Inflammatory macrophage (primary cell): ENCODE data around the gene WDFY4.

ENCODE experiments used
- DNase-seq, 2 donors: peaks; one replicate each; pipeline ENCODE4 v3.0.0-alpha.2; 2020 to 2022

Gene WDFY4

GRCh38 chr10:48799341-48800006 lies 114.8 kb downstream of the WDFY4 start:
- DNase-seq: peak; percentile 72 to 88

DNA sequence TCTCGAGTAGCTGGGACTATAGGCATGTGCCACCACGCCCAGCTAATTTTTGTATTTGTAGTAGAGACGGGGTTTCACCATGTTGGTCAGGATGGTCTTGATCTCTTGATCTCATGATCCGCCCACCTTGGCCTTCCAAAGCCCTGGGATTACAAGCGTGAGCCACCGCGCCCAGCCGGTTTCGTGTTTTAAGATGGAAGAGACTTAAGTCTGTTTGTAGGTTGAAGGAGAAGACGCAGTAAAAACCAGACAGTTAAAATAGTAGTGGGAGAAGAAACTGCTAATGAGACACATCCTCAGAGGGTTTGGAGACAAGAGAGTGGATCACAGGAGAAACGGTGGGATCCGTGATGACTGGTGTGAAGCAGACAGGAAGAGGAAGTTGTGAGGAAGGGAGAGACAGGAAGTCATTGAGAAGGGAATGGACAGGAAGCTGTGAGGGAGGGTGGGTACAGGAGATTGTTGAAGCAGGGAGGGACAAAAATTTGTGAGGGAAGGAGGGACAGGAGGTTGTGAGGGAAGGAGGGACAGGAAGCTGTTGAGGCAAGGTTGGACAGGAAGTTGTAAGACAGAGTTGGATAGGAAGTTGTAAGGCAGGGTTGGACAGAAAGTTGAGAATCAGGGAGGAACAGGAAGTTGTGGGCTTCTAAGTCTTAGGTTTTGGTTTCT lies 115.5 kb downstream of the WDFY4 start:
- peak; percentile 80 to 90 for DNase-seq

DNA sequence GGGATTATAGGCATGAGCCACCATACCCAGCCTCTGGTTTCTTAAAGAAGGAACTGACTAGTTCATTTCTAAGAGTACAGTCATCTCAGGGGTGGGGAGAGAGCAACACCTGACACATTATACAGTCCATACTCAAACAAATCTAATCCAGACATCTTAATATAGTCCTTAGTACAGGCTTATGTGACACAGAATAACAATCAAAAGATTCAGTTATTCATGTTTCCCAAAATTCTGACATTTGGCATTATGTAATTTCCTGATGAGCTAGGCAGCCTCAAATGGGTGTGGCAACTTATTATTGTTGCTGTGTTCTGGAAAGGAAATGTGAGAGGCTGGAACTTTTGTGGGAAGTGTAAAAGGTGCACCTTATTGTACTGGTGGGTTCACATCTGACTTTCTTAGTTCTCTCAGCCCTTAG lies 116.3 kb downstream of the WDFY4 start:
- peak; percentile 59 to 73 for DNase-seq

DNA sequence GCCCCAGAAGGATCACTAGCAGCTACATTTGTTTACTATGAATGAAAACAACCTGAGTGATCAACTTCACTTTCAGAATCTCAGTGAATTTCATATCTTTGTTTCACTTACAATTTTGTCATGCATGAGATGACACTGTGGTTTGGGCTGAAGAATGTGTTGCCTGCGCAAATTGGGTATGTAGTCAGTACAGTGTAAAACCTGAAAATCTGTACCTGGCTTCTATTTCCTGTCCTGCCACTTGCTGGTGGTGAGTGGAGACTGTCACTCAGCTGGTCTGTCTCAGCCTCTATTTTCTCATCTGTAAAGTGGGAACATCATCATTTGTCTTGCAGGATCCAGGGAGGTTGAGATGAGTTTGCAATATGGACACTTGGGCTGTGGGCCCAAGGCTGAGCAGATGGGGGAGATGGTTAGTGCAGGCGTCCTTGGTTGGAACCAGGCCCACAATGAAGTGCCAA lies 118.0 kb downstream of the WDFY4 start:
- no peak for DNase-seq

DNA sequence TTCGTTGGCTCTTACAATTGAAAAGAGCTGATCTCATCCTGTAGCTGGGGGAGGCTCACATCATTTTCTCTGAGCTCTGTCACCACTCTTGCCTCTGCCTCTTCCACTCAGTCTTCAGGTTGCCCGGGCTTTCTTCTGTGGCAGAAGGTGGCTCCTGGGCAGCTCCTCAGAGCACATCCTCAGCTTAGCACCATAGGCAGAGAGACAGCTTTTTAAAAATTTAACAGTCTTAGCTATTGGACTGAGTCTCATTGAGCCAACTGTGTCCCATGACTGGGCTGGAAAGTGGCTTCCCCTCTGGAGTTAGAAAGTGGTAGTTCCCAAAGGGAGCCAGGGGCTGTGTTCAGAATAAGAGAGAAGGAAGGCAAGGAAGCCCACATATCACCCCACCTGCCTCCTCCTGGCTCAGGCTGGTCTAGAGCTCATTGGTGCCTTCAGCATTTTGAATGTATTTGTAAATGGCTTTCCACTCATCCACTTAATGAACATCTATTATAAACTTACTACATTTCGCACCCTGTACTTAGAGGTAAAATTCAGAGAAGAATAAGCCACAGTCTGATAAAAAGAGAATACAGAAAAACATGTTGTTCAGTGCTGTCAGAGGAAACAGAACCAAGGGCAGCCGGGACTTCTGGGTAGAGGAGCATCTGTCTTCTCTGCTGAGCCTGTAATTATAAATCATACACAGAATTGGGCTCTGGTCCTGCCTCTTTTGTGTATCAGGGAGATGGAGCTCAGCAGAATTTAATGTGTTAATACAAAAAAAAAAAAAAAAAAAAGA lies 119.3 kb downstream of the WDFY4 start:
- DNase-seq: peak; percentile 23 to 32

DNA sequence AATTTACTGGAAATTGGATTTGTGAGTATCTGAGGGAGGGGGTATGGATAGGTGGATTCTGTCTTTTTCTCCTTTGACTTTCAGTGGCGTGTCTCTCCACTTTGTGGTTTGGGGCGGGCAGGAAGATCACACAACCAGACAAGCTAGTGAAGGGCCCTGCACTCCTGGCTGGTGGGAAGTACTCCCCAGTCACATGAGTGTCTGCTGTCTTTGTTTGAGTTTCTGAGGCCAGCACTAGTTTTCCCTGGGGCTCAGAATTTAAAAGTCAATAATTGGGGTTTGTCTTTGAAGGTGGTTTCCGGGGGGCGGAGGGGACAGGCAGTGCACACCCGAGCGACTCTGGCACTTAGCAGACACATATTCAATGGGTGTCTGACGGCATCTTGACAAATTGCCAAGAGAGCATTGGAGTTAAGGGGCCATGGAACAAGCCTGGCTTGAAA lies 120.1 kb downstream of the WDFY4 start:
- DNase-seq: peak; percentile 19 to 48

- no peak for DNase-seq
Observed at GRCh38 chr10:48805411-48805810, 120.7 kb downstream of the WDFY4 start.

- no peak for DNase-seq
Observed at GRCh38 chr10:48805848-48806247, 121.2 kb downstream of the WDFY4 start.

- DNase-seq: no peak
Observed at GRCh38 chr10:48806342-48806741, 121.7 kb downstream of the WDFY4 start.

GRCh38 chr10:48807791-48808470 lies 123.3 kb downstream of the WDFY4 start:
- DNase-seq: no peak

DNA sequence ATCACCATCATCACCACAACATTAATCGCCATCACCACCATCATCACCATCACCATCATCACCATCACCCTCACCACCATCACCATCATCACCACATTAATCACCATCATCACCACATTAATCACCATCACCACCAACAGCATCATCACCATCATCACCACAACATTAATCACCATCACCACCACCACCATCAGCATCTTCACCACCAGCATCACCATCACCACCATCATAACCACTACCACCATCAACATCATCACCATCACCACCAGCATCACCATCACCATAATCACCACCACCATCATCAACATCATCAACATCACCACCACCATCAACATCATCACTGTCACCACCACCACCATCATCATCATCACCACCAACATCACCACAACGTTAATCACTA lies 124.6 kb downstream of the WDFY4 start:
- no peak for DNase-seq

DNA sequence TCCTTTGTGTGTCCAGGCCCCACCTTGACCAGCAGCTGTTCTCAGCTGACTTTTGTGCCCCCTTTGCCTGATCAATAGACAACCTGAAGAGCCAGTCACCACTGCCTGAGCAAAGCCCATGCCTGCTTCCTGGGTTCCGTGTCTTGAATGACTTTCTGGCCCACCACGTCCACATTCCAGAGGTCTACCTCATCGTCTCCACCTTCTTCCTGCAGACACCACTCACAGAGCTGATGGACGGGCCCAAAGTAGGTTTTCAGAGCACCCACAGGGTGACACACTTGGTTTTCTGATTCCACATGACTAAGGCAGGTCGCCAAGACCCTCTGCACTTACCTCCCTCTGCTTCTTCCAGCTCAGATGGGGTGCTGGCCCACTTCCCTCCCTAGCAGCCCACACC lies 126.8 kb downstream of the WDFY4 start:
- DNase-seq: no peak

DNA sequence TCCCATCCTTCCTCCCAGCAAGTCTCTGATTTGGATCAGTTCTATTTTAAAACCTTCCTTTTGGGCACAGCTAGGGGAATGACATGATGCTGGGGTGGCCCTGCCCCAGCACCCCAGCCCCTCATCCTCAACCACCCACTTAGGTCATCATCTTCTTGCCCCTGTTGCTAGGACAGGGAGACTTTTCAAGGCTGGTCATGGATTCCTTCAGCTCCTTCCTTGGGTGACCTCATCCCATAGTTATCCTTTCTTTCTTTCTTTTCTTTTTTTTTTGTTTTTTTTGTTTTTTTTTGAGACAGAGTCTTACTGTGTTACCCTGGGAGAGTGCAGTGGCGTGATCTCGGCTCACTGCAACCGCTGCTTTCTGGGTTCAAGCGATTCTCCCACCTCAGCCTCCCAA lies 127.2 kb downstream of the WDFY4 start:
- DNase-seq: no peak

DNA sequence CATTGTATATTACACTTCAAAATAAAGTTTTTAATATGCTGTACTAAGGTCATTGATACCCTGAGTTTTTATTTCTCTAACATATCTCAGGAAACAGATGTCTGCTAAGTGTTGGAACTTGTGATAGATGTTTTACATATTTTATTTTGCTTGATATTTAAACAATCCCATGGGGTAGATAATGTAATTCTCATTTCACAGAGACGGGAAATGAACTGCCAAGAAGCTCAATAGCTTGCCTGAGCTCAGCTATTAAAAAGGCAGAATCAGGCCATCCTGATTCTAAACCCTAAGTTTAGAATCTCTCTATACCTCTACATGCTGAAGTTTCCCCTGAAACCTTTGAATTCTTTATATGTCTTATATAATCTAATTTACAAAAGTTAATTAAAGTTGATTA lies 128.6 kb downstream of the WDFY4 start:
- no peak for DNase-seq

- DNase-seq: no peak
Observed at GRCh38 chr10:48813825-48814224, 129.2 kb downstream of the WDFY4 start.

- no peak for DNase-seq
Observed at GRCh38 chr10:48814933-48815332, 130.3 kb downstream of the WDFY4 start.

DNA sequence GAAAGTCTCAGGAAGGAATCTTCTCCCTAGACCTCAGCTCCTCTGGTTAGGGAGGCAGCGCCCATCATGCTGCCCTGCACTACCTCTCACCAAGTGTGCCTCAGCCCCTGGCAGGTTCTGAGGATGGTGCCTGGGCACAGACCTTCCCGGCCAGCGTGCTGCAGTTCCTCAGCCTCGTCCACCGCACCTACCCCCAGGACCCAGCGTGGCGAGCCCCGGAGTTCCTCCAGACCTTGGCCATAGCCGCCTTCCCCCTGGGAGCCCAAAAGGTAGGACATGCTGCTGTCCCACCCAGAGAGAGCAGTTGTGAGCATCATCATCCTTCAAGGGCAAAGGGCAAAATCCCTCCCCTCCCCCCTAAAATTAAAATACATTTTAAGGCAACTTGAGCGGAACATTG lies 132.5 kb downstream of the WDFY4 start:
- no peak for DNase-seq

DNA sequence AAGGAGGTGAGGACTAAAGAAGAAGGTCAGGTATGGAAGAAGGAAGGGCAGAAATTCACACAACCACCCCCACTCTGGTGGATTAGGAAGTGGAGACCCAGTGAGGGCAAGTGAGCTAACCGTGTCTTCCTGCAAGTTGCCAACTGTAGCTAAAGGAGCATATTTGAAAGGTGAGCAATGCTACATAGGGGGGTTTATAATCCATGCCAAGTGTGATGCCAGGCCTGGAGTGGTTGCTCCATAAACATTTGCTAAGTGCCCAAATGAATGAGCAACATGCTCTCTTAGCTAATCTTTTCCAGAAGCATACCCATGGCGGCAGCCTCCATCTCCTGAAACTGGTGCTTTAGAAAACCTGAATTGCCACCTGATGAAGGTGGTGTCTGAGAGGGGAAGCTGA lies 133.4 kb downstream of the WDFY4 start:
- DNase-seq: no peak

DNA sequence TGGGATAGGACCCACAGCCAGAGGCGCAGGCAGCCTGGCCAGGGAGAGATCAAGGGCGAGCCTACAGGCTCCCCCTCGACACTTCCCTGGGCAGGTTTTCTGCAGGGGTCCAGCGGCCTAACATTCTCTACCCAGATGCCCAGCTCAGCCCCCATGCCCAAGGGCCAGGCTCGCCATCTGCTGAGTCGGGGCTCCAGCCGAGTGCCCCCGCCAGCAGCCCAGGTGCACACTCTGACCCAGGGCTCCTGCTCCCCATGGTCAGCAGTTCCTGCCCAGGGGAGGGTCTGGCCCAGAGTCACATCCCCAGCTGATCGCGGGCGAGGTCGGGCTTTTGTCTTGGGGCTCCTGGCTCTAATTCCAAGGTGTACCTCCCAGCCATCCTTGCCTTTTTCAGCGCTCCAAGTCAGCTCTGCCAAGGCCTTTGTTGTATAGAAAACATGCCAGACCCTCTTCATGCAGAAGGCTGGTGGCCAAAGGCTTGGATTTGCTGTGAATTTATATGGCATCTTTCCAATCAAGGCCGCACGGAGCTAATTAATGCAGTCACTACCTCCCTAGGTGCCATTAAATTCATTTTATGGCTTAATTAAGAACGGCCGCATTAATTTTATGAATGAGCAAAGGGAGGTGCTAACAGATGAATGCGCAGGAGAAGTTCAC lies 134.3 kb downstream of the WDFY4 start:
- no peak for DNase-seq

- no peak for DNase-seq
Observed at GRCh38 chr10:48819783-48820182, 135.1 kb downstream of the WDFY4 start.

- DNase-seq: no peak
Observed at GRCh38 chr10:48820231-48820630, 135.6 kb downstream of the WDFY4 start.

DNA sequence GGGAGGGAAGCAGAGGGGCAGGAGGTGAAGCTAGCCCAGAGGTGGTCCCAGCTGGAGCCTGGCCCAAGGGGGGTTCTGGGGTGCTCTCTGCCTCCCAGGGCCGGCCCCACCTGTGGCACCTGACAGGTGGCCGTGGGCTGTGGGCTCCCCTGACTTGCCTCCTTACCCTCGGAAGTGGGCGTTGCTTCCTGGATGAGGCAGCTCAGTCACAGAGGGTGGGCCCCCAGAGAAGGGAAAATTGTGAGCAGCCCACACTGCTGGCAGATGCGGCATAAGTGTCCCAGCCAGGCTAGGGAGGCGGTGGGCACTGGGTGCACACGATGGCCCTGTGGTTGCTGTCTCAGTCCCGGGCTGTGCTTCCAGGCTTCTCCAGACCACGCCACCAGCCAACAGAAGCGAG lies 136.0 kb downstream of the WDFY4 start:
- no peak for DNase-seq
